ENCODE results near the gene ANKRD26. TPM values are rescaled to one million over a fixed set of nuclear protein-coding genes. Genes with fewer than 3 reads are reported as not detected.
A peak's percentile ranks its signal among the peaks of the same experiment; 100 is the strongest.

Gene ANKRD26
- total and polyA plus RNA-seq, 9 of the 15 experiments (the other 6 are each of a cell fraction or from before 2014, with no cell fraction given), result 2.3 to 12.3 (median 4.9) TPM

DNA sequence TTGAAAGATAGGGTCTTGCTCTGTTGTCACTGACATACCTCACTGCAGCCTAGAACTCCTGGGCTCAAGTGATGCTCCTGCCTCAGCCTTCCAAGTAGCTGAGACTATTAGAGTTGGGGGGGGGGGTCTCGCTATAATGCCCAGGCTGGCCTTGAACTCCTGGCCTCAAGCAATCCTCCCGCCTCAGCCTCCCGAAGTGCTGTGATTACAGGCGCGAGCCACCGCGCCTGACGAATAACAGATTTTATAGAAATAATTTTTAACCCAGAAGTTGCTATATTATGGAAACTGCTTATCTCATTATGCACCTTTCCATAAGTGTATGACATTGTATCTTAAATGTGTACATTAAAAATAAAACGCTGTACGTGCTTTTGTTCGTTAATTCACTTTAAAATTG, 846 bp downstream of the ANKRD26 start:
- in situ Hi-C loops (cut with MboI) (no loop called here), intact Hi-C loops (cut with micrococcal nuclease) (no loop called here)
- H3K9me3 ChIP-seq (replicated peaks; ENCODE audit: control insufficient read depth, insufficient read depth, low read depth, low read length), result no peaks in the 10 kb centered on the region
- WGBS (ENCODE audit: insufficient coverage, low coverage, missing lambda C conversion rate), result 58% methylated on average over 10 of the region's 11 CpGs
- peaks cover 0 to 5% of the 10 kb centered on the region in 2 experiments; a peak in 2 of 5 replicates for H3K4me1 ChIP-seq (replicated peaks in 1 of 2; ENCODE audit: control insufficient read depth in 2 of 2, insufficient read depth in 2 of 2, low read length in 2 of 2)
- POLR2A ChIA-PET, result interaction anchor here (0.6 to 1.1 kb wide), 2 partner anchors 16 to 132 kb away, joined by 3 to 5 read pairs; no protein-coding TSS in a partner anchor
- H3K9ac ChIP-seq (ENCODE audit: insufficient read depth in 1 of 2, low read depth in 2 of 2, low read length in 2 of 2), result peak overlapping the region; percentile 78 to 95
- H3K79me2 ChIP-seq (ENCODE audit: control insufficient read depth, insufficient read depth, low read length), result peaks cover 7% of the 10 kb centered on the region; the same call in 2 of the 3 replicates
- no TSS peak for BruUV-seq (replicated peaks)
- FAIRE-seq (no peak), ATAC-seq (no peak), DNase-seq (ENCODE audit: extremely low read depth in 1 of 4, low spot score in 3 of 4) (peak in 1 of 4 experiments; percentile 10)
- H3K36me3 ChIP-seq (ENCODE audit: control insufficient read depth, insufficient read depth, low read length), result 0 out of 3 replicates have a peak, but pooled peaks cover under 1% of the 10 kb centered on the region
- H3K27ac ChIP-seq (ENCODE audit: extremely low read depth, low read depth, low read length), result peak overlapping the region; percentile 85; the same call in 2 of the 3 replicates
- CTCF ChIA-PET (ENCODE audit: low intra/inter-chr PET ratio), result no interaction called here
- H2AFZ ChIP-seq (ENCODE audit: low read depth, low read length), result peak overlapping the region; percentile 99
- H4K20me1 ChIP-seq (replicated peaks; ENCODE audit: control insufficient read depth, insufficient read depth, low read length), result no peaks in the 10 kb centered on the region
- no peaks in the 10 kb centered on the region for H3K9me1 ChIP-seq (ENCODE audit: control insufficient read depth, insufficient read depth, low read length)
- H3K4me3 ChIP-seq, result peak overlapping the region; percentile 67
- H3K27me3 ChIP-seq (ENCODE audit: control insufficient read depth in 2 of 2, insufficient read depth in 2 of 2, low read length in 2 of 2), result no peaks in the 10 kb centered on the region
- TF ChIP-seq BRD9 (IDR thresholded peaks at IDR 0.05; ENCODE audit: low read depth, partially characterized antibody) (no peak), VEZF1 (CRISPR knock-in tag; IDR thresholded peaks at IDR 0.05) (no peak), ZNF121 (CRISPR knock-in tag; conservative IDR thresholded peaks at IDR 0.05) (peak; percentile 72), ZNF644 (tag; IDR thresholded peaks at IDR 0.05; ENCODE audit: low read depth) (0 out of 2 replicates have a peak, but pooled peaks have one; percentile 23), PREB (CRISPR knock-in tag; IDR thresholded peaks at IDR 0.05) (no peak)
- TF ChIP-seq, protein P1, sequence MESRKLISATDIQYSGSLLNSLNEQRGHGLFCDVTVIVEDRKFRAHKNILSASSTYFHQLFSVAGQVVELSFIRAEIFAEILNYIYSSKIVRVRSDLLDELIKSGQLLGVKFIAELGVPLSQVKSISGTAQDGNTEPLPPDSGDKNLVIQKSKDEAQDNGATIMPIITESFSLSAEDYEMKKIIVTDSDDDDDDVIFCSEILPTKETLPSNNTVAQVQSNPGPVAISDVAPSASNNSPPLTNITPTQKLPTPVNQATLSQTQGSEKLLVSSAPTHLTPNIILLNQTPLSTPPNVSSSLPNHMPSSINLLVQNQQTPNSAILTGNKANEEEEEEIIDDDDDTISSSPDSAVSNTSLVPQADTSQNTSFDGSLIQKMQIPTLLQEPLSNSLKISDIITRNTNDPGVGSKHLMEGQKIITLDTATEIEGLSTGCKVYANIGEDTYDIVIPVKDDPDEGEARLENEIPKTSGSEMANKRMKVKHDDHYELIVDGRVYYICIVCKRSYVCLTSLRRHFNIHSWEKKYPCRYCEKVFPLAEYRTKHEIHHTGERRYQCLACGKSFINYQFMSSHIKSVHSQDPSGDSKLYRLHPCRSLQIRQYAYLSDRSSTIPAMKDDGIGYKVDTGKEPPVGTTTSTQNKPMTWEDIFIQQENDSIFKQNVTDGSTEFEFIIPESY (CRISPR knock-in tag; IDR thresholded peaks at IDR 0.05), result peak; percentile 84
- peak overlapping the region; percentile 90 for H3K4me2 ChIP-seq (ENCODE audit: insufficient read depth, low read length)

Data from K562 (cell line).